GM04503 (cell line): ENCODE data around the gene ARFGAP1.
"Not testable (repeated sequence)": the region's sequence is repeated elsewhere in the genome, so short reads cannot be mapped to it uniquely, and the experiment has no call there.

Experiments
- DNase-seq: peaks from one replicate; pipeline ENCODE4 v3.0.0-alpha.2; 2012; ENCODE audit warnings: low read depth

Gene ARFGAP1

DNA sequence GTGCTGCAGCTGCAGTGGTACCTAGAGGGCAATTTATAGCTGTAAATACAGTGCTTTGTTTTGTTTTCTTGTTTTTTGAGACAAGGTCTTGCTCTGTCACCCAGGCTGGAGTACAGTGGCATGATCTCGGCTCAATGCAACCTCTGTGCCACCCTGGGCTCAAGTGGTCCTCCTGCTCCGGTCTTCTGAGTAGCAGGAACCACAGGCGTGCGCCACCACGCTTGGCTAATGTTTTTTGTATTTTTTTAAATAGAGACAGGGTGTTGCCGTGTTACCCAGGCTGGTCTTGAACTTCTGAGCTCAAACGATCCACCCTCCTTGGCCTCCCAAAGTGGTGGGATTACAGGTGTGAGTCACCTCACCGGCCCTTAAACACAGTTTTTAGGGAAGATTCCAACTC lies 61.7 kb downstream of the ARFGAP1 start:
- DNase-seq, result no peak

DNA sequence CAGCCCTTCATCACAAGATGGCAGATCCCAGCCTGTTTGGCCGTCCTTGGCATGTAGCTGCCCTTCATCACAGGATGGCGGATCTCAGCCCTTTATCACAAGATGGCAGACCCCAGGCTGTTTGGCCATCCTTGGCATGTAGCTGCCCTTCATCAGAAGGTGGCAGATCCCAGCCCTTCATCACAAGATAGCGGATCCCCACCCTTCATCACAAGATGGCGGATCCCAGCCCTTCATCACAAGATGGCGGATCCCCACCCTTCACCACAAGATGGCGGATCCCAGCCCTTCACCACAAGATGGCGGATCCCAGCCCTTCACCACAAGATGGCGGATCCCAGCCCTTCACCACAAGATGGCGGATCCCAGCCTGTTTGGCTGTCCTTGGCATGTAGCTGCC lies 62.4 kb downstream of the ARFGAP1 start:
- not testable (repeated sequence) for DNase-seq

DNA sequence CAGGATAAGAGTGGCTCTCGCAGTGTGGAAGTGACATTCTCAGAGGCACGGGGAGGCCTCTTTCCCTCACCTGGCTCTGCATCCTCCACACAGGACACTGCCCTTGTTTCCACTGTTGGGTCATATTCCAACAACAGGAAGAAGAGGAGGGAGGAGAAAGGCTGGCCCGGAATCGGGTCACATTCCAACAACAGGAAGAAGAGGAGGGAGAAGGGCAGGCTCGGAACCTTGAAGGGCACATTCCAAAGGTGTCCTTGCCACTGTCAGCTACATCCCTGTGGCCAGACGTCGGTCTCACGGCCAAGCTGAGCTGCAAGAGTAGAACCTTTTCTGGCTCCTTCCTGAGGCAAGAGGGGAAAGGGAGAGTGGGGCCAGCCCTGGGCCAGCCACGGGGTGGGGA lies 63.1 kb downstream of the ARFGAP1 start:
- no peak for DNase-seq

DNA sequence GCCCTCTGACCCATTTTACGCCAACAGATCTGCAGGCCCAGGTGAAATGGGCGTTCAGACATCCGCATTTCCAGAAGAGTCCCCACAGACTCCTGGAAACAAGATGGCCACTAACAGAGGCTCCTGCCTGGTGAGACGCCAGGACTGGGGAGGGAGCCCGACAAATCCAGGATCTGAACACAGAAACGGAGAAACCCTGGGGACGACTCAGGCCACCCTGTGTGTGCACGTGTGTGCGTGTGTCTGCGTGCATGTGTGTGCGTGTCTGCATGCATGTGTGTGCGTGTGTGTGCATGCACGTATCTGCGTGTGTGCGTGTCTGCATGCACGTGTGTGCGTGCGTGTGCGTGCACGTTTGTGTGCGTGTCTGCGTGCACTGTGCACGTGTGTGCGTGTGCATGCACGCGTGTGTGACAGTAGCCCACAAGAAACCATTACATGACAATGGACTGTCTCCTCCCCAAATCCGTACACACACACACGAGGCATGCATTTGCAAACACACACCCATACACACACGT lies 63.7 kb downstream of the ARFGAP1 start:
- no peak for DNase-seq

DNA sequence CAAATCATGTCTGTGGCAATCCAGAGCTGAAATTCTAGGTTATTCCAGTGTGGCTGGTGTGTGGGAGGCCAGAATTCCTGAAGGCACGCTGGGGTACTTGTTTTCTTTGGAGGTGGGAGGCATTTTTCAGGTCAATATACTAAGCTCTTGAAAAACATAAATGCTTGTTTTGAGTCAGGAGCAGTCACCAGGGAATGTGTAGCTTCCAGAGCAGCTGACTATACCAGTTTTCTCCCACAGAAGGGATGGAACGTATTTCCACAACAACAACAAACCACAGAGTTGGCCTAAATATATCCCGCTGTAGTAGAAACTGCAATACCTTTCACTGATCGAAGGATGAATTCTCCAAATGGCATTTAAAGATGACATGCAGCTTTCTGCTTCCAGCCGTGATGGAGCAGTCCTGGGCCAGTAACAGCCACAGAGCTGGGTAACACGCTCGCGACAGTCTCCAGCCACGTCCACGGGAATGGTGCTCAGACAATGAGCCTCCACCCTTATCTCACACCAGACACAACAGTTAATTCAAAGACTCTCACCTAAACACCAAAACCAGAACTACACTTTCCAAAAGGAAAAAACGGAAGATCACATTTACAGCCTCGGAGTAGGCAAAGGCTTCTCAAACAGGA lies 65.3 kb downstream of the ARFGAP1 start:
- no peak for DNase-seq
